Measurements from ENCODE around the gene TMEM179B.

- no peak for TF ChIP-seq CTCF (IDR thresholded peaks at IDR 0.05)
- TF ChIP-seq POLR2A (IDR thresholded peaks at IDR 0.05): no peak
These were observed 34.0 kb upstream of the TMEM179B start for GRCh38 chr11:62752994-62753735.
